HuH-7.5 (cell line): ENCODE measurements around the gene EPS15.

Source experiments
- DNase-seq: peaks from one replicate; pipeline ENCODE4 v3.0.0; 2011; ENCODE audit warnings: low spot score

EPS15 gene

GRCh38 chr1:51373898-51374297 lies 145.2 kb downstream of the EPS15 start:
- no peak for DNase-seq

GRCh38 chr1:51372561-51372960 lies 146.5 kb downstream of the EPS15 start:
- no peak for DNase-seq

- DNase-seq, result no peak
Observed at GRCh38 chr1:51369171-51369570, 149.9 kb downstream of the EPS15 start.

- DNase-seq, result no peak
Observed at GRCh38 chr1:51365774-51366173, 153.3 kb downstream of the EPS15 start.

GRCh38 chr1:51359879-51360278 lies 159.2 kb downstream of the EPS15 start:
- no peak for DNase-seq

GRCh38 chr1:51355382-51355781 lies 163.7 kb downstream of the EPS15 start:
- DNase-seq, result no peak

- no peak for DNase-seq
Observed at GRCh38 chr1:51354416-51354815, 164.7 kb downstream of the EPS15 start.

GRCh38 chr1:51351907-51352306 lies 167.2 kb downstream of the EPS15 start:
- no peak for DNase-seq

- DNase-seq, result no peak
Observed at GRCh38 chr1:51349862-51350261, 169.2 kb downstream of the EPS15 start.

- no peak for DNase-seq
Observed at GRCh38 chr1:51348147-51348527, 170.9 kb downstream of the EPS15 start.

- DNase-seq, result no peak
Observed at GRCh38 chr1:51347398-51348146, 171.5 kb downstream of the EPS15 start.

GRCh38 chr1:51346086-51346942 lies 172.8 kb downstream of the EPS15 start:
- no peak for DNase-seq

GRCh38 chr1:51345300-51345687 lies 173.8 kb downstream of the EPS15 start:
- no peak for DNase-seq

GRCh38 chr1:51344602-51345299 lies 174.3 kb downstream of the EPS15 start:
- peak; percentile 52 for DNase-seq

GRCh38 chr1:51344276-51344601 lies 174.8 kb downstream of the EPS15 start:
- DNase-seq, result no peak

- DNase-seq, result no peak
Observed at GRCh38 chr1:51343624-51344023, 175.4 kb downstream of the EPS15 start.

- DNase-seq, result no peak
Observed at GRCh38 chr1:51342591-51343206, 176.4 kb downstream of the EPS15 start.

GRCh38 chr1:51341876-51342496 lies 177.1 kb downstream of the EPS15 start:
- DNase-seq, result no peak

- no peak for DNase-seq
Observed at GRCh38 chr1:51340380-51340779, 178.7 kb downstream of the EPS15 start.

- no peak for DNase-seq
Observed at GRCh38 chr1:51336711-51337110, 182.4 kb downstream of the EPS15 start.

GRCh38 chr1:51336004-51336403 lies 183.1 kb downstream of the EPS15 start:
- DNase-seq, result no peak
